K562 (cell line): ENCODE data around the gene RBKS. TPM values are rescaled to one million over a fixed set of nuclear protein-coding genes. Genes with fewer than 3 reads are reported as not detected.

Experiments
- BACH1 ChIP-seq: fragments of 200-800 bp; sonication (Bioruptor generic); IDR thresholded peaks from 2 replicates; pipeline ENCODE4 v1.6.1; 2016; ENCODE audit warnings: missing genetic modification characterization, missing compliant biosample characterization
- CAMTA2 ChIP-seq: fragments of 250-450 bp; sonication (Bioruptor Pico); conservative IDR thresholded peaks from 2 replicates; pipeline ENCODE4 v1.5.1; 2022
- CHCHD3 ChIP-seq: fragments of 250-450 bp; sonication (Bioruptor Pico); IDR thresholded peaks from 2 replicates; pipeline ENCODE4 v2.1.2; 2022; ENCODE audit warnings: mild to moderate bottlenecking
- EGR1 ChIP-seq: fragments of 450-650 bp; conservative IDR thresholded peaks from 2 replicates; pipeline ENCODE4 v1.6.1; 2017; ENCODE audit warnings: mild to moderate bottlenecking
- KLF13 ChIP-seq: fragments of 450-650 bp; IDR thresholded peaks from 2 replicates; pipeline ENCODE4 v1.6.1; 2016; ENCODE audit warnings: missing genetic modification characterization, low read depth, mild to moderate bottlenecking, missing compliant biosample characterization, moderate library complexity, borderline replicate concordance
- KLF16 ChIP-seq: IDR thresholded peaks from 2 replicates; pipeline ENCODE4 v1.6.1; 2016; ENCODE audit warnings: antibody characterized with exemption
- MAFF ChIP-seq: IDR thresholded peaks from 2 replicates; pipeline ENCODE4 v1.6.1; 2012; ENCODE audit warnings: low read length, improper control_type of control experiment
- MCM3 ChIP-seq: fragments of 450-650 bp; IDR thresholded peaks from 2 replicates; pipeline ENCODE4 v1.6.1; 2016
- MIER1 ChIP-seq: fragments of 450-650 bp; IDR thresholded peaks from 2 replicates; pipeline ENCODE4 v1.6.1; 2016; ENCODE audit warnings: antibody characterized with exemption, mild to moderate bottlenecking, low read depth
- MYNN ChIP-seq, 2 experiments: sonication (generic); formaldehyde crosslinking in 1 of 2; IDR thresholded peaks; 2 replicates each; pipeline versions ENCODE4 v1.5.0 to v1.6.1; 2016 to 2020; ENCODE audit warnings: antibody characterized with exemption in 1 of 2, missing genetic modification reagents in 1 of 2
- PPARD ChIP-seq: fragments of 250-450 bp; sonication (Bioruptor Pico); IDR thresholded peaks from 2 replicates; pipeline ENCODE4 v1.8.0; 2022; ENCODE audit warnings: inconsistent platforms, mild to moderate bottlenecking, moderate library complexity
- PYGO2 ChIP-seq: fragments of 450-650 bp; IDR thresholded peaks from 2 replicates; pipeline ENCODE4 v1.6.1; 2016; ENCODE audit warnings: mild to moderate bottlenecking, missing genetic modification characterization, moderate library complexity, missing compliant biosample characterization
- RBM34 ChIP-seq: fragments of 200-400 bp; formaldehyde crosslinking; IDR thresholded peaks from 2 replicates; pipeline ENCODE4 v1.6.1; 2018; ENCODE audit warnings: low read length, borderline replicate concordance; ENCODE audit not compliant: insufficient read depth
- RNF2 ChIP-seq: sonication (generic); IDR thresholded peaks from 2 replicates; pipeline ENCODE4 v1.6.1; 2016
- SMARCC2 ChIP-seq: fragments of 450-650 bp; IDR thresholded peaks from 2 replicates; pipeline ENCODE4 v1.6.1; 2017; ENCODE audit warnings: antibody characterized with exemption, moderate library complexity, mild to moderate bottlenecking, low read depth
- TCF7 ChIP-seq: sonication (generic); IDR thresholded peaks from 2 replicates; pipeline ENCODE4 v1.6.1; 2016; ENCODE audit warnings: antibody characterized with exemption, borderline replicate concordance
- TFAM ChIP-seq: fragments of 250-450 bp; sonication (Bioruptor Pico); conservative IDR thresholded peaks from 2 replicates; pipeline ENCODE4 v1.5.0; 2021; ENCODE audit warnings: mild to moderate bottlenecking, moderate library complexity
- TOE1 ChIP-seq, 2 experiments: fragments of 450-650 bp in 1 of 2; sonication (generic) in 1 of 2; formaldehyde crosslinking in 1 of 2; IDR thresholded peaks; 2 replicates each; pipeline versions ENCODE4 v1.7.1 to v1.8.0; 2016 to 2022; ENCODE audit warnings: borderline replicate concordance in 2 of 2, mild to moderate bottlenecking in 2 of 2, antibody characterized with exemption in 1 of 2, inconsistent platforms in 1 of 2, low read depth in 1 of 2, missing genetic modification reagents in 1 of 2, moderate library complexity in 1 of 2
- U2AF2 ChIP-seq: fragments of 200-400 bp; formaldehyde crosslinking; optimal IDR thresholded peaks from 2 replicates; pipeline ENCODE3; 2017; ENCODE audit warnings: low read depth, mild to moderate bottlenecking, low read length
- ZC3H8 ChIP-seq: fragments of 450-650 bp; IDR thresholded peaks from 2 replicates; pipeline ENCODE4 v1.6.1; 2017
- ZNF140 ChIP-seq: fragments of 250-450 bp; sonication (Bioruptor Pico); IDR thresholded peaks from 2 replicates; pipeline ENCODE4 v1.8.0; 2021; ENCODE audit warnings: moderate library complexity, mild to moderate bottlenecking, inconsistent platforms
- ZSCAN32 ChIP-seq: fragments of 450-650 bp; formaldehyde crosslinking; IDR thresholded peaks from 2 replicates; pipeline ENCODE4 v1.4.0; 2020; ENCODE audit warnings: mild to moderate bottlenecking, moderate library complexity
- polyA plus RNA-seq, 8 experiments: library from polyadenylated mRNA; depleted of rRNA in 4 of 8; stranded (reverse) in 5 of 8; unstranded in 3 of 8; fragments of >200 nt; fragmentation: Nextera tagmentation in 2 of 8; fragmentation: Illumina TruSeq in 1 of 8; extraction: Ambion mirVana in 2 of 8; extraction: Trizol in 1 of 8; gene quantifications; 2 replicates each; pipeline versions ENCODE4 v1.2.1 to v1.2.3, GENCODE V29; 2011 to 2014; ENCODE audit warnings: inconsistent platforms in 1 of 8, missing spikeins in 1 of 8
- total RNA-seq, 7 experiments: library from RNA; depleted of rRNA in 6 of 7; stranded (reverse); fragments of >200 nt in 6 of 7; fragmentation: Illumina TruSeq in 2 of 7; extraction: Trizol in 2 of 7; gene quantifications; 2 replicates each; pipeline versions ENCODE4 v1.2.1 to v1.2.3, GENCODE V29; 2011 to 2021; ENCODE audit warnings: low replicate concordance in 1 of 7
- TF ChIP-seq, protein P1 (sequence below), 2 experiments: fragments of 150-350 bp in 1 of 2; IDR thresholded peaks; 2 replicates each; pipeline ENCODE4 v1.6.1; 2012 to 2016; ENCODE audit warnings: low read depth in 2 of 2, low read length in 2 of 2, mild to moderate bottlenecking in 1 of 2, moderate library complexity in 1 of 2
- TF ChIP-seq, protein P2 (sequence below): sonication (generic); formaldehyde crosslinking; IDR thresholded peaks from 2 replicates; pipeline ENCODE4 v1.8.1; 2022; ENCODE audit warnings: missing genetic modification reagents

Gene RBKS
- total and polyA plus RNA-seq, 9 of the 15 experiments (the other 6 are each of a cell fraction or from before 2014, with no cell fraction given): 0.06 to 0.39 (median 0.19) TPM

DNA sequence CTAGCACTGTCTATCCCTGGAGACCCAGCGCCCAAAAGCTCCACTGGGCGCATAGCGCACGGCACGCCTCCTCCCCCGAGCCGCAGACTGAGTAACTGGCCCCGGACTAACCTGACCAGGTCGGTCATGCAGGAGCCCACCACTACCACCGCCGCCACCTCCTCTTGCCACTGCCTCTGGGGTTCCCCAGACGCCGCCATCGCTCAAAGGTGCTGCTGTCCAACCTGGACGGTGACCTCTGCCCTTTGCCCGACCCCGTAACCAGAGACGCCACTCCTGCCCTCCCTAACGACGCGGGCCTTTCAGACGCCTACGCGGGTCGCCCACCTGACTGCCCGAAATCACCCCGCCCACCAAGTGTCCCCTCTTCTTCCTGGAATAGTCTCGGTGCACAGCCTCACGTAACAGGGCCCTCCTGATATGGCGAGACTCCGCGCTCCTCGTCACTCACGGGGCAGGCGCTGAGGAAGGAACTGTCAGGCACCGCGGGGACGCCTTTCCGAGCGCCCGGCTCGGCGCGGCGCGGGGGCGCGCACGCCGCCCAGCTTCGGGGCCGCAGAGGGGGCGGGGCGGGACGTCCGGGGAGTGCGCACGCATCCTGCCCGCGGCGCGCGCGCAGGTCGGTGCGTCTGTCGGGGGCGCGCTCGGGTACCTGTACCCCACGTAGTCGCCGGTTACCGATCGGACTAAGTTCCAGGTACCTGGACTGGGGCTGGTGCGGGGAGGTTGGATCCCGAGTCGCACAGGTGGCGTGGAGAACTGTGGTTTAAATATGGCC, at the start of gene RBKS, which contains the start of gene BABAM2 (continued):
- TF ChIP-seq ZSCAN32 (CRISPR knock-in tag): 0 out of 2 replicates have a peak, but pooled peaks have one; percentile 15
- TF ChIP-seq, protein P1, sequence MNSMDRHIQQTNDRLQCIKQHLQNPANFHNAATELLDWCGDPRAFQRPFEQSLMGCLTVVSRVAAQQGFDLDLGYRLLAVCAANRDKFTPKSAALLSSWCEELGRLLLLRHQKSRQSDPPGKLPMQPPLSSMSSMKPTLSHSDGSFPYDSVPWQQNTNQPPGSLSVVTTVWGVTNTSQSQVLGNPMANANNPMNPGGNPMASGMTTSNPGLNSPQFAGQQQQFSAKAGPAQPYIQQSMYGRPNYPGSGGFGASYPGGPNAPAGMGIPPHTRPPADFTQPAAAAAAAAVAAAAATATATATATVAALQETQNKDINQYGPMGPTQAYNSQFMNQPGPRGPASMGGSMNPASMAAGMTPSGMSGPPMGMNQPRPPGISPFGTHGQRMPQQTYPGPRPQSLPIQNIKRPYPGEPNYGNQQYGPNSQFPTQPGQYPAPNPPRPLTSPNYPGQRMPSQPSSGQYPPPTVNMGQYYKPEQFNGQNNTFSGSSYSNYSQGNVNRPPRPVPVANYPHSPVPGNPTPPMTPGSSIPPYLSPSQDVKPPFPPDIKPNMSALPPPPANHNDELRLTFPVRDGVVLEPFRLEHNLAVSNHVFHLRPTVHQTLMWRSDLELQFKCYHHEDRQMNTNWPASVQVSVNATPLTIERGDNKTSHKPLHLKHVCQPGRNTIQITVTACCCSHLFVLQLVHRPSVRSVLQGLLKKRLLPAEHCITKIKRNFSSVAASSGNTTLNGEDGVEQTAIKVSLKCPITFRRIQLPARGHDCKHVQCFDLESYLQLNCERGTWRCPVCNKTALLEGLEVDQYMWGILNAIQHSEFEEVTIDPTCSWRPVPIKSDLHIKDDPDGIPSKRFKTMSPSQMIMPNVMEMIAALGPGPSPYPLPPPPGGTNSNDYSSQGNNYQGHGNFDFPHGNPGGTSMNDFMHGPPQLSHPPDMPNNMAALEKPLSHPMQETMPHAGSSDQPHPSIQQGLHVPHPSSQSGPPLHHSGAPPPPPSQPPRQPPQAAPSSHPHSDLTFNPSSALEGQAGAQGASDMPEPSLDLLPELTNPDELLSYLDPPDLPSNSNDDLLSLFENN (IDR thresholded peaks at IDR 0.05; ENCODE audit: low read depth in 2 of 2, low read length in 2 of 2): no peak; a peak in 1 of 4 replicates
- TF ChIP-seq BACH1 (tag): no peak
- TF ChIP-seq MAFF: no peak
- TF ChIP-seq MIER1: no peak
- TF ChIP-seq PYGO2: no peak
- TF ChIP-seq MYNN (IDR thresholded peaks at IDR 0.05): no peak
- TF ChIP-seq MYNN (CRISPR knock-in tag; IDR thresholded peaks at IDR 0.05): no peak
- TF ChIP-seq MCM3: no peak
- TF ChIP-seq, protein P2, sequence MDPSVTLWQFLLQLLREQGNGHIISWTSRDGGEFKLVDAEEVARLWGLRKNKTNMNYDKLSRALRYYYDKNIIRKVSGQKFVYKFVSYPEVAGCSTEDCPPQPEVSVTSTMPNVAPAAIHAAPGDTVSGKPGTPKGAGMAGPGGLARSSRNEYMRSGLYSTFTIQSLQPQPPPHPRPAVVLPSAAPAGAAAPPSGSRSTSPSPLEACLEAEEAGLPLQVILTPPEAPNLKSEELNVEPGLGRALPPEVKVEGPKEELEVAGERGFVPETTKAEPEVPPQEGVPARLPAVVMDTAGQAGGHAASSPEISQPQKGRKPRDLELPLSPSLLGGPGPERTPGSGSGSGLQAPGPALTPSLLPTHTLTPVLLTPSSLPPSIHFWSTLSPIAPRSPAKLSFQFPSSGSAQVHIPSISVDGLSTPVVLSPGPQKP: no peak
- TF ChIP-seq KLF13: peak; percentile 93
- TF ChIP-seq ZNF140 (CRISPR knock-in tag): no peak
- TF ChIP-seq TFAM: no peak
- TF ChIP-seq ZC3H8: no peak
- TF ChIP-seq TCF7: peak; percentile 76; the same call in 1 of the 2 replicates
- no peak for TF ChIP-seq RNF2
- TF ChIP-seq CAMTA2: no peak
- no peak for TF ChIP-seq PPARD
- TF ChIP-seq TOE1 (IDR thresholded peaks at IDR 0.05; ENCODE audit: borderline replicate concordance): peak; percentile 75
- no peak for TF ChIP-seq TOE1 (CRISPR knock-in tag; IDR thresholded peaks at IDR 0.05; ENCODE audit: borderline replicate concordance, low read depth)
- no peak for TF ChIP-seq CHCHD3
- TF ChIP-seq SMARCC2: no peak
- TF ChIP-seq KLF16: no peak
- TF ChIP-seq RBM34: no peak
- no peak for TF ChIP-seq U2AF2
- peak; percentile 100 for TF ChIP-seq EGR1
